HG02678 (cell line): ENCODE data around the gene COL27A1.

Source experiments
- ATAC-seq: cut with Tn5 transposase; IDR thresholded peaks from one replicate; pipeline ENCODE4 v1.9.1; 2021; ENCODE audit warnings: mild to moderate bottlenecking, moderate library complexity; ENCODE audit not compliant: unreplicated experiment

The COL27A1 gene

DNA sequence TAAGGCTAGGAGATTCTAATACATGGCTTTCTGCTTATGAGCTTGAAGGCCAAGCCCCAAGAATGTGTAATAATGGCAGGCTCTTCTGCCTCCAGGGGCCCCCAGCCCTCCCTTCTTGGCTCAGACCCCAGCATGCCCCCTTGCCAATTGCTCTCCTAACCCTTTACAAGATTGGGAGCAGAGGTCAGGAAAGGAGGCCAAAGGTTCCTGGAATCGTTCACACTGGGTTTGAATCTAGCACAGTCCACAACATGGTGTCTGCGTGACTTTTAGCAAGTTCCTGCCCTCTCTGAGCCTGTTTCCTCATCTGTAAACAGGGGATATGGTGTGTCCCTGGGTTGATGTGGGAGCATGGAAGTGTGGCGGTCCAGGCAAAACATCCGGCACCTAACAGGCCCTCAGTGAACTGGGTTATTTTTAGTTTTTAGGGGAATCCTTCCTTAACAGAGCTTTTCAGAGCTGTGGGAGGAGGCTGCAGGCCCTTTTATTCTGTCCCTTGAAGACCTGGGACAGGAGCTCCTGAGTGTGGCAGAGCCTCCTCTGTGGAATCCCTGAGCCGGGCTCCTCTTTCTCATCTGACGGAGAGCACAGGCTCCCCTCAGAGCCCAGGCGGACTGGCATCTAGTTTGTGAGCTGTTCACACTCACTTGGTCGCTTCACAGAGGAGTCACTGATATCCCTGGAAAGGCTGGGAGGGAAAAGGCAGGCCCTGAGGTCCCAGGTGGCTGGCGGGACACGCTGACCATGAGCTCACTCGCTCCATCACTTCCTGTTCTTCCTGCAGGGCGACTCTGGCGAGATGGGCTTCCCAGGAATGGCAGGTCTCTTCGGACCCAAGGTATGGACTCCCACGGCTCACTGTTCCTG, 144.2 kb downstream of the COL27A1 start:
- no peak for ATAC-seq

DNA sequence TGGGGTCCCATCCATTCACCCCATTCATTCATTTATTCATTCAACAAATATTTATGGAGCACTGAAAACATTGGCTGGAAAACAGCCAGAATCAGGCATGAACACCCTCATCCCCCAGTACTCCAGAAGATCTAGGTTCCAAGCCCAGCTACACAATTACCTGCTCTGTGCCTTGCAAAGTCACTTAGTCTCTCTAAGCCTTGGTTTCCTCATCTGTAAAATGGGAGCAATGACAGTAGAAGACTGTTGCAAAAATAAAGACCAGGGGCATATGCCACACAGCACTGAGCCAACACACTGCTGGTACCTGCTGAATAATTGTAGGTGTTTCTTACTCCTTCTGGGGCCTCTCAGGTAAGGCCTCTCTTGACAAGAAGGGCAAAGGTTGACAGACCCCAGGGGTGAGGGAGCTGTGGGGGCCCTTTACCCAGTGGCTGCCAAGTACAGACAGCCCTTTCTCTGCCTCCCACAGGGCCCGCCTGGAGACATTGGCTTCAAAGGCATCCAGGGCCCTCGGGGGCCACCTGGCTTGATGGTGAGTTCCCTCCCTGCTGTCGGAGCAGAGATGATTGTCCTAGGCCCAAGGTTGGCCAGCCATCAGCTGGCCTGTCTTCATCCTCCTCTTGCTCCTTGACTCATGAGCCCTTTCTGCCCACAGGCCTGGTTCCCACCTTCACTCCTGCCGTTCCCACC, 145.0 kb downstream of the COL27A1 start:
- ATAC-seq: no peak

DNA sequence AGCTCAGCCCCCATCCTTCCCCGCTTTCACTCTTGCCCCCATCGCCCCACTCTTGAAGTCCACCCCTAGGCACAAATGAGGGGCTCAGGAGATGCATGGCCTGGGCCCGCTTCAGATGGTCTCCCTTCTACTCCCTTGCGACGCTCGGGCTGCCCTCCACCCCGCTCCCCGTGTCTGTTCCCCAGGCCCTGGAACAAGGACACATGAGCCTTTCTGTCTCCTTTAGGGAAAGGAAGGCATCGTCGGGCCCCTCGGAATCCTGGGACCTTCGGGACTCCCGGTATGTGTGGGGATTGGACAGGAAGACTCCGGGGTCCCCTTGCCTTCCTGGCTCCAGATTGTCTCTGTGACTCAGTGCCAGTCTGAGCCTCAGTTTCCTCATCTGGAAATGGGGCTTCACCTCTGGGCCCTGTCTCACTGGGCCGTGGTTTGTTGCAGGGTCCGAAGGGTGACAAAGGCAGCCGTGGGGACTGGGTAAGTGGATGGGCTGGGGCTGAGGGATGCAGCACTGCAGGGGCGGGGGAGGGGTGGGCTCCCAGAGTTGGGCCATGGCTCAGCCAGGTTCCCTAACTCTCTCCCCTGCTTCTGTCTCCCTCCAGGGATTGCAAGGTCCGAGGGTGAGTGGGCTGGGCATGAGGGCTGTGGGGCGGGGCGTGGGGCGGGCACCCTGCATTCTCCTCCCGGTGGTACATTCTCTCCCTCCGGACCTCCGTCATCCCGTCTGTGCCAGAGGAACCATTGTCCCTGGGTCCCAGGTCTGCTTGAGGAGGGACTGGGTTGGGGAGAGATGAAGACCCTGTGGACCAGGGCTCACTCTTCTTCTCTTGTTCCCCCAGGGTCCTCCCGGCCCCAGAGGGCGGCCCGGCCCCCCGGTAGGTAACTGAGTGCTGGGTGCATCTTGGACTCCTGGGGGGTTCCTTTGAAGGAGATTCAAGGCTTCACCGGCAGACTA, 145.8 kb downstream of the COL27A1 start:
- ATAC-seq: no peak

DNA sequence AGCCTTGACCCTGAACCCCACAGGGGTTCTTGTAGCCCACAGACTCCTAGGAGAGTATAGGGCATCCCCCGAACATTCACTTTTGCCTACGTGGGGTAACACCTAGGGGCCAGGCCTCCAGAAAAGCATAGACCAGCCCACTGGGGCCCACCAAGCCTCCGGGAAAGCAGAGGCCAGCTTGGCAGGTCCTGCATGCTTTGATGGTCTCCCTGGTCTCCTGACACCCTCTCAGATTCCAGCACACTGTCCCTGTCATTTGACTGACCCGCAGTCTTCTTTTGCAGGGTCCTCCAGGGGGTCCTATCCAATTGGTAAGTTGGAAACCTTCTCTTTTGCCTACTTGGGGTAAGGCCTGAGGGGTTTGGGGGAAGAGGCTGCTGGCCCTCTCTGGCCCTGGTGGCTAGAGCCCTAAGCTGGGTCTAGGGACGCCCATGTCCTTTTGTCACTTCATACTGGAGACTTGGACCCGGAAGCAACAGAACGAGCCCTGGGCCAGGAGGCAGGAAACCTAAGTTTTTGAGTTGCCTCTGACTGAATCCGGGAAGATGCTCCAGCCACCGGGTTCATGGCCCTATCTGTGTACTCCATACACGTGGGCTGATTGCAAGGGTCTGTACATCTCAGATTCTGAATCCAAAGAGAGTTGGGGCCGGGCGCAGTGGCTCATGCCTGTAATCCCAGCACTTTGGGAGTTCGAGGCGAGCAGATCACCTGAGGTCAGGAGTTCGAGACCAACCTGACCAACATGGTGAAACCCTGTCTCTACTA, 146.6 kb downstream of the COL27A1 start:
- no peak for ATAC-seq

DNA sequence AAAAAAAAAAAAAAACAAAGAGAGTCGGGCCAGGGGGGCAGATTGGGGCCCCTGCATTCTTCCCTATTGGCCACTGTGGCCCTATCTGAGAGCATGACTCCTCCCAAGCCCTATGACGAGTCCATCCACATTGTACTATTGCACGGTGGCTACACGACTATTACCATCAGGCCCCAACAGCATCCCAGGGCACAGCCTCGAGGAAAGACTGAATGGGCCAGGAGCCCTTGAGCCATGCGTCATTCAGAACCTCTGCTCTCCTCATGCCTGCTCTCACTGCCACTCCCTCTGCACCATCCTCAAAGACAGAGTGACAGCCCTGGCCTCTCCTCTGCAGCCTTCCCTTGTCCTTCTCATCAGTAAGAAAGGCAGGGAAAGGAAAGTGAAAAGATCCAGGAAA, 147.4 kb downstream of the COL27A1 start:
- no peak for ATAC-seq

DNA sequence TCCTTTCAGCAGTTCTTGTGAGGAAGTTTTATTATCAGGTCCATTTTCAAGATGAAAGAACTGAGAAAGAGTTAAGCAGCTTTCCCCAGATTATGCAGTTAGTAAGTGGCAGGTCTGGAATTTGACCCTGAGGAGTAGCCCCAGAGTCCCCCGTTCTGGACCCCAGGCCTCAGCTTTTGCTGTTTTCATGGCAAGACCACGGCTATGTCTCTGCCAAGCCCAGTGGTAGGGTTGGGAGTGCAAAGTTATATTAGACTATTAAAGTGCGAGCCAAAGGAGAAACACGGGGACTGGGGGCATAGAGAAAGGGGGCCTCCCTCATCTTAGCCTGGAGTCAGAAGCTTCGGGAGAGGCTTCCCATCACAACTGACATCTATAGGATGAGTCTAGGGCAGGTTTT, 148.2 kb downstream of the COL27A1 start:
- no peak for ATAC-seq

DNA sequence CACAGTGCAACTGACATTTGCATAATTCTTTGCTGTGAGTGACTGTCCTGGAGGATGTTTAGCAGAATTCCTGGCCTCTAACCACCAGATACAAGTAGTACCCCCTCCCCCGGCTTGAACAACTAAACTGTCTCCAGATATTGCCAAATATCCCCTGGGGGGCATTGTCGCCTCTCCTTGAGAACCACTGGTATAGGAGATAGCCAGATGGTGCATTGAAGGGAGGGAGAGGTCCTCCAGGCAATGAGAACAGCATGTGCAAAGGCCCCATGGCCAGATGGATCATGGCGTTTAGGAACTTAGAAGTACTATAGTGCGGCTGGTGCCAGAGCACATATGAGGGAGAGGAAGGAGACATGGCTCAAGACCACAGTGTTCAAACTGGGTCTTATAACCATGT, 148.6 kb downstream of the COL27A1 start:
- no peak for ATAC-seq

DNA sequence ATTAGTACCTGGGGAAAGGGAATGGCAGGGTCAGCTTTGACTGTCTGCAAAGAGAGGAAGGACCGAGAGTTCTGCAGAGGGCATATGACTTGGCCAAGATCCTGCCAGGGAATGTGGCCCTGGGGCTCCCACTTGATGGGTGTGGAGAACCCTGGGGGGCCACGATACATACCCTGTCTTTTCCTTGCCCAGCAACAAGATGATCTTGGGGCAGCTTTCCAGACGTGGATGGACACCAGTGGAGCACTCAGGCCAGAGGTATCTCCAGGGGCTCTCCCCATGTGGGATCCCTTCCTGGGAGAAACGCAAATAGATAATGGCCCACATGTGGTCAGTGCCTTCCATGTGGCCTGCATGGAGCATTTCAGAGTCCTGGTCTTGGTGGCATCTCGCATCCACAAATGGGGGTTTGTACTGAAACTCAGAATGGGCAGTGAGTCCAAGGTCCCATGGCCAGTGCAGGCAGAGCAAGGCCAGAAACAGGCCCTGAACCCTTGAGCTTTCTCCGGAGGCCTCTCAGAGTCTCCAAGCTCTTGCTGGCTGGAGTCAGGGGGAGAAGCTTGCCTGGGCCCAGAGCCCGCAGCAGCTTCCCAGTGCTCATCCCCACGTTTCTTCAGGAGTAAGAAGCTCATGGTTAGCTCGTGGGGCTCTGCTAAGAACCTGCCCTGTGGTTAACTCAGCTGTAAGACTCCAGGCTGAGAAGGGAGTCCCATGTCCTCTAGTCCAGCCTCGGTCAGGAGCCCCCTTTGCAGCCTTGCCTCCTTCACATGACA, 149.3 kb downstream of the COL27A1 start:
- no peak for ATAC-seq

DNA sequence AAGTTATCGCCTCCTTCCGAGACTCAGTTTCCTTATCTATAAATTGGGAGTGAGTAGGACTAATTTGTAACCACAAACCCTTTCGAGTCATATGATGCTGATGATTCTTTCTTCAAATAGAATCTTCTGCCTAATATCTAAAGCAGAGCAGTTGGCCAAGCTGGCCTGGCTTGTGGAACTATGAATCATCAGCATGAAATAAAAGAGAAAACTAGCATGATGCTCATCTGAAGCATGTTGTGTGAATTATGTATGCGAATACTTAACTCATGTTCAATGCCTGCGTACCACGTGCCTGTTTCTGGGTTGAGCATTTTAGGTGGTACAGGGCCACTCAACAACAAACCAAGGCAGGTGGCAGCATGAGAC, 152.5 kb downstream of the COL27A1 start:
- ATAC-seq: no peak

DNA sequence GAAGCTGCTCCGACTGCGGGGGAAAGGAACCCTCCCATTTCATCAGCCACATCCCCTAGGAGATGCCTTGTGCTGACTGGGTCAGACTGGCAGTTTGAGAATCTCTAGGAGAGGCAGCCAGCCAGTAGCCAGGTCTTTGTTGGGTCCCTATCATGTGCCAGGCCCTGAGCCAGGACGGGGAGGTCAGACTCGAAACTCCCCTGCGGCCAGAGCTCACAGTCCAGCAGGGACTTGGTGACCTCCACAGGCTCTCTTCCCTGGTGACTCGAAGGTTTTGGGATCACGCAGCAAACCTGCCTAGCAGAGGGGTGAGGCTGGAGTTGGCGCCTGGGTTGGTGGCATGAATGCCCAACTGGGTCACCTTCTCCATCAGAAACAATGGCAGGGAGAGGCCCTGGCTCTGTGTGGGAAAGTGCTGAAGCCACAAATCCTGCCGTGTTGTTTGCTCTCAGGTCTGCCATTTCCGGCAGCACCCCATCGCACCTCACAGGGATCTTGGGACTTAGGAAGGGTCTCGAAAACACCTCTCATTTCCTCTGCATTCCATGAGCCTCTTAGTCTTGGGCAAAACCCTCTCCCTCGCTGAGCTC, 153.1 kb downstream of the COL27A1 start:
- ATAC-seq: no peak

DNA sequence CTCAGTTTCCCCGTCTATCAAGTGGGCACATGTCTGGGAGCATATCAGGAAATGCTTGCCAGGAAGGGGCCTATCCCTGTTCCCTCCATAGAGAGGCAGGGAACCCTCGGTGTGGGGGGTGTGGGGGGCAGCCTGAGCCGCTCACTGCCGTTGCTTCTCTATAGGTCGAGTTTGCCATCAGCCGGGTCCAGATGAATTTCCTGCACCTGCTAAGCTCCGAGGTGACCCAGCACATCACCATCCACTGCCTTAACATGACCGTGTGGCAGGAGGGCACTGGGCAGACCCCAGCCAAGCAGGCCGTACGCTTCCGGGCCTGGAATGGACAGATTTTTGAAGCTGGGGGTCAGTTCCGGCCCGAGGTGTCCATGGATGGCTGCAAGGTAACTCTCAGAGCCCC, 153.8 kb downstream of the COL27A1 start:
- ATAC-seq: no peak

DNA sequence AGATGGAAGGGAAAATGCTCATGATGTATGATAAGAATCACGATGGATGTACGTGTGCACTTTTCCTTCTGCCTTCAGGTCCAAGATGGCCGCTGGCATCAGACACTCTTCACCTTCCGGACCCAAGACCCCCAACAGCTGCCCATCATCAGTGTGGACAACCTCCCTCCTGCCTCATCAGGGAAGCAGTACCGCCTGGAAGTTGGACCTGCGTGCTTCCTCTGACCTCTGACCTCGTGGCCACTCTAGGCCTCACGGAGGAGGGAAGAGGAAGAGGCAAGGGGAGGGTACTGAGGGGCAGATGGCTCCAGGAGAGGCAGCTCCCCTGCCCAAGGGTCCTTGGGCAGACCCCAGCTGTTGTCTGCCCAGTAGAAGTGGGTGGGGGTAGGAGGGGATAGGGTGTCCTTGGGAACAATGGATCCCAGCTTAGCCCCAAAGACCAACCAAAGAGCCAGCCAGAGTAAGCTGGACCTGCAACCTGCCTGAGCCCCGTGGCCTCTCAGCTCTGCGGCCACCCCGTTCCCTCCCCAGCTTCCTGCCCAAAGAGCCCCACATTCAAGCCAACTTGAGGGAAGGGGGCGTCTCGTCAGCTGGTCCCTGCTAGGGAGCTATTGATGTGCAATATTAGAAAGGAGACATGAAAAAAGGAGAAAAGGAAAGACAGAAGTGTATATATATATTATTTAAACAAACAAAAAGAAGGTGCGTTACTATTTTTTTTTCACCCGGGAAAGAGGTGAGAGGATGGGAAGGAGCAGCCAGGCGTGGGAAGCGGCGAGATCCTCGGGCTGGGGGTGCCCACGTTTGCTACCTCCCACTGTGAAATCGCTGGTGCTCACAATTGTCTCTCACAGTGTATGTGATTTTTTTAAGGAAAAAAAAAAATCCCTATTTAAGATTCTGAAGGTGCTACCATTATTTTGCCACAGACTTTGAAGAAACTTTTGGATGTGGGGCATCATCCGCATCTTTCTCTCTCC, 155.4 kb downstream of the COL27A1 start:
- no peak for ATAC-seq

DNA sequence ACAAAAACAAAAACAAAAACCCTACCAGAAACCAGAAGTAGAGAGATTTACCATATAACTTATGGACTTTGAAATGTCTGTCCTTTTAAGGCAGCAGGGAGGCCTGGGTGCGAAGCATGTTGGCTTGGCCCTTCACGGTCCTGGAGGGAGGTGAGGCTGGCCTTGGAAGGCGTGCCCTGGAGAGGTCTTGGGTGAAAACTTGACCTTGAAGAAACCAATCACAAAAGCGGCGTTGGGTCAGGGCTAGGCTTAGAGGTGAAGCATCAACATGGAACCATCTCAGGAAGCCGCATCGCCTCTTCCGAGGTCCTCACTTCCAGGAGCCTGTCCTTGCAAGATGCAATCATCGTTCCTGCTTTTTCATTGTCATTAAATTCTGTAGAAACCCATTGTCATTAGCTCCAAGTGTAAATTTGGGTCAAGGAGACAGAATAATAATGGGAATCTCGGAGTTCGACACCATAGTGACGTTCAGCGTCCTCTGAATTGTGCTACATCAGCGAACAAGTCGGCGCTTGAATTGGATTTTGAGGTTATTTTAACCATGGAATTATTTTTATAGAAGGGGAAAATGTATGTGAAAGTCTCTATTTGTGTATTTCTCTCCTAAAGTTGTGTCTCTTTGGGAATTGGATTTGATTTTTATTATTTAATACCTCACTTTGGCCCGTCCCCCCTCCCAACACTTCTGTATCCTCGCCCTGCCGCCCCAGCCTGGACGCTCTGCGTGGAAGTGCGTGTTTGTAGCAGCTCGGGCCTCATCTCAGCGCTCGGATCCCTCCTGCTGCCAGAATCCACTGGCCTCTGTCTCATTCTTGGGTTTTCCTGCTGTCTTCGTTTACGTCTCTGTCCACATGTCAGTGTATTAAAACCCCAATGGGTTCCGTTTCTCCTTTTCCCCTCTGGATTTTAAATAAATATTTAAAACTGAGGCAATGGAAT, 156.5 kb downstream of the COL27A1 start:
- no peak for ATAC-seq

DNA sequence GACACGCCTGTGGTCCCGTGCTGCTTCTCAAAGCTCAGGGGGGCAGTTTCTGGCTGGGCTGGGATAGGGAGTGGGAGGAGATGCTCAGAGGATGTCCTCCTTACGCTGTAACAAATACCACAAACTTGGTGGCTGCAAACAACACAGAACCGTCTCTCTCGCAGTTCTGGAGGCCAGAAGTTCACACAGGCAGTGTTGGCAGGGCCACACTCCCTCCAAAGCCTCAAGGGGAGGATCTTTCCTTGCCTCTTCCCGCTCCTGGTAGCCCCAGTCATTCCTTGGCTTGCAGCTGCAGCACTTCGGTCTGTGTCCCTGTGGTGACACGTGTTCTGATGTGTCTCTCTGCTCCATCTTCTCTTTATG, 157.2 kb downstream of the COL27A1 start:
- no peak for ATAC-seq

DNA sequence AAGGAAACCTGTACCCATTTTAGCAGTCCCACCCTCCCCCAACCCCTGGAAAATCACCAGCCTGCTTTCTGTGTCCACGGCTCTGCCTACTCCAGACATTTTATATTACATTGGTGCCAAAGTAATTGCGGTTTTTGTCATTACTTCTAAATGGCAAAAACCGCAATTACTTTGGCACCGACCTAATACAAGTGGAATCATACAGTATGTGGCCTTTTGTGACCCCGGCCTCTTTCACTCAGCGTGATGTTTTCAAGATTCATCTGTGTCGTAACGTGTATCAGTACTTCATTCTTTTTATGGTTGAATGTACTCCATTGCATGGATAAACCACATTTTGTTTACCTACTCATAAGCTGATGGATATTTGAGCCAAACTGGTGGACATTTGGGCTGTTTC, 157.8 kb downstream of the COL27A1 start:
- ATAC-seq: no peak

DNA sequence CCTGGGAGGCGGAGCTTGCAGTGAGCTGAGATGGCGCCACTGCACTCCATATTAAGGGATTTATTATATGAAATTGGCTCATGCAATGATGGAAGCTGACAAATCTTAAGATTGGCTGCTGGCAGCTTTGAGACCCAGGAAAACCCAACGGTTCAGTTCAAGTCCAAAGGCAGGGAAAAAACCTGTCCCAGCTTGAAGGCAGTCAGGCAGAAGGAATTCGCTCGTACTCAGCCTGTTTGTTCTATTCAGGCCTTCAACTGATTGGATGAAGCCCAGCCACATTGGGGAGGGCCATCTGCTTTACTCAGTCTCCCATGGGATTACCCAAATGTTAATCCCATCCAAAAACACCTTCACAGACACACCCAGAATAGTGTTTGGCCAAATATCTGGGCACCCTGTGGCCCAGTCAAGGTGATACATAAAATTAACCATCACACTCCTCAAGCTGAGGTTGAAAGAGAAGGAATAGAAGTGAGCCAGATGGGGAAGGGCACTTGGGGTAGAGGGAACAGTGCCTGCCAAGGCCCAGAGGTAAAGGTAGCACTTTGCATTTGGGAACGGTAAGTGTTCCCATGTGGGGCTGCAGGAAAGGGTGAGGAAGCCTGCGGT, 159.0 kb downstream of the COL27A1 start:
- no peak for ATAC-seq
